ENCODE data around the gene GABRB1. TPM values are rescaled to one million over a fixed set of nuclear protein-coding genes. Genes with fewer than 3 reads are reported as not detected.

GABRB1 gene
- polyA plus RNA-seq, 3 donors, result not detected

- H3K4me3 Mint-ChIP-seq, result no peak overlapping the region
- H3K4me1 Mint-ChIP-seq, result no peaks in the 10 kb centered on the region
- no peak overlapping the region for H3K9ac ChIP-seq (ENCODE audit: insufficient read depth, low read length, poor library complexity, severe bottlenecking)
- intact Hi-C loops (cut with micrococcal nuclease), result no loop called here
- no peaks in the 10 kb centered on the region for H3K4me1 ChIP-seq (ENCODE audit: control insufficient read depth in 1 of 2, insufficient read depth in 2 of 2, low read length in 2 of 2)
- no peak overlapping the region for H3K4me2 ChIP-seq (replicated peaks; ENCODE audit: extremely low read depth, low read length, poor library complexity, severe bottlenecking)
- H4K20me1 ChIP-seq (ENCODE audit: insufficient read depth, low read length), result no peaks in the 10 kb centered on the region
- DNase-seq, result no peak
- H3K79me2 ChIP-seq (ENCODE audit: insufficient read depth, low read length), result no peaks in the 10 kb centered on the region
- no peak overlapping the region for H3K27ac Mint-ChIP-seq
- no peaks in the 10 kb centered on the region for H3K9me3 ChIP-seq (replicated peaks in 1 of 2; ENCODE audit: control insufficient read depth in 1 of 2, insufficient read depth in 1 of 2, low read length in 2 of 2)
- H3K27ac ChIP-seq (ENCODE audit: low read depth in 1 of 2, low read length in 2 of 2), result no peak overlapping the region
- H3K4me3 ChIP-seq (replicated peaks in 1 of 3; ENCODE audit: low read depth in 2 of 3, low read length in 3 of 3), result no peak overlapping the region
- no peaks in the 10 kb centered on the region for H3K27me3 ChIP-seq (ENCODE audit: control insufficient read depth in 2 of 2, insufficient read depth in 2 of 2, low read length in 2 of 2)
- H3K9me3 Mint-ChIP-seq, result peaks cover 0 to 3% (median 0%) of the 10 kb centered on the region in 7 donors
- H2AFZ ChIP-seq (ENCODE audit: insufficient read depth, low read depth, low read length, poor library complexity, severe bottlenecking), result no peak overlapping the region
- H3K36me3 Mint-ChIP-seq, result no peaks in the 10 kb centered on the region
- no peaks in the 10 kb centered on the region for H3K36me3 ChIP-seq (replicated peaks in 1 of 2; ENCODE audit: control insufficient read depth in 1 of 2, insufficient read depth in 2 of 2, low read length in 2 of 2)
- WGBS (ENCODE audit: insufficient coverage), result 67% methylated on average over 1 of the region's 3 CpGs
- no peak for TF ChIP-seq CTCF (IDR thresholded peaks at IDR 0.05)
- H3K27me3 Mint-ChIP-seq (ENCODE audit: low read depth in 3 of 3), result peaks cover 2 to 4% (median 2%) of the 10 kb centered on the region in 3 donors
These were observed 303.3 kb downstream of the GABRB1 start for GRCh38 chr4:47334652-47335051.

- Histone ChIP-seq H3K36me3 (replicated peaks in 1 of 2; ENCODE audit: control insufficient read depth in 1 of 2, insufficient read depth in 2 of 2, low read length in 2 of 2) (no peaks in the 10 kb centered on the region), H2AFZ (ENCODE audit: insufficient read depth, low read depth, low read length, poor library complexity, severe bottlenecking) (no peak overlapping the region), H3K27me3 (ENCODE audit: control insufficient read depth in 2 of 2, insufficient read depth in 2 of 2, low read length in 2 of 2) (peaks cover 0 to 2% of the 10 kb centered on the region in 2 donors), H3K4me2 (replicated peaks; ENCODE audit: extremely low read depth, low read length, poor library complexity, severe bottlenecking) (no peak overlapping the region), H3K9me3 (replicated peaks in 1 of 2; ENCODE audit: control insufficient read depth in 1 of 2, insufficient read depth in 1 of 2, low read length in 2 of 2) (no peaks in the 10 kb centered on the region), H3K79me2 (ENCODE audit: insufficient read depth, low read length) (no peaks in the 10 kb centered on the region), H3K9ac (ENCODE audit: insufficient read depth, low read length, poor library complexity, severe bottlenecking) (no peak overlapping the region), H4K20me1 (ENCODE audit: insufficient read depth, low read length) (no peaks in the 10 kb centered on the region), H3K27ac (ENCODE audit: low read depth in 1 of 2, low read length in 2 of 2) (no peak overlapping the region), H3K4me1 (ENCODE audit: control insufficient read depth in 1 of 2, insufficient read depth in 2 of 2, low read length in 2 of 2) (no peaks in the 10 kb centered on the region), H3K4me3 (replicated peaks in 1 of 3; ENCODE audit: low read depth in 2 of 3, low read length in 3 of 3) (no peak overlapping the region)
- 96% methylated on average over 2 of the region's 2 CpGs for WGBS (ENCODE audit: insufficient coverage)
- no peak for DNase-seq
- no peaks in the 10 kb centered on the region for H3K36me3 Mint-ChIP-seq
- H3K4me1 Mint-ChIP-seq, result no peaks in the 10 kb centered on the region
- peaks cover 2 to 6% (median 3%) of the 10 kb centered on the region in 3 donors for H3K27me3 Mint-ChIP-seq (ENCODE audit: low read depth in 3 of 3)
- no peak overlapping the region for H3K27ac Mint-ChIP-seq
- intact Hi-C loops (cut with micrococcal nuclease), result no loop called here
- H3K9me3 Mint-ChIP-seq, result peaks cover 0 to 3% (median 0%) of the 10 kb centered on the region in 7 donors
- TF ChIP-seq CTCF (IDR thresholded peaks at IDR 0.05), result no peak
- H3K4me3 Mint-ChIP-seq, result no peak overlapping the region
These were observed 306.5 kb downstream of the GABRB1 start for GRCh38 chr4:47337893-47338292.
